Measurements from ENCODE around the gene SAMM50.

The SAMM50 gene

GRCh38 chr22:43955883-43956782 lies 891 bp downstream of the SAMM50 start:
- no peak for TF ChIP-seq ZNF274 (IDR thresholded peaks at IDR 0.05; ENCODE audit: low read depth, low read length)
- peak overlapping the region; percentile 95 for H3K4me3 ChIP-seq (ENCODE audit: low read length)

GRCh38 chr22:43956805-43957463 lies 1.7 kb downstream of the SAMM50 start:
- H3K4me3 ChIP-seq (ENCODE audit: low read length): peak overlapping the region; percentile 95; the same call in 1 of the 2 replicates
- TF ChIP-seq ZNF274 (IDR thresholded peaks at IDR 0.05; ENCODE audit: low read depth, low read length): no peak

- no peak overlapping the region for H3K4me3 ChIP-seq (ENCODE audit: low read length)
- no peak for TF ChIP-seq ZNF274 (IDR thresholded peaks at IDR 0.05; ENCODE audit: low read depth, low read length)
Observed at GRCh38 chr22:43957871-43958270, 2.6 kb downstream of the SAMM50 start.

- no peak for TF ChIP-seq ZNF274 (IDR thresholded peaks at IDR 0.05; ENCODE audit: low read depth, low read length)
- H3K4me3 ChIP-seq (ENCODE audit: low read length): no peak overlapping the region
Observed at GRCh38 chr22:43964314-43964857, 9.1 kb downstream of the SAMM50 start.

GRCh38 chr22:43967069-43967468 lies 11.8 kb downstream of the SAMM50 start:
- no peak overlapping the region for H3K4me3 ChIP-seq (ENCODE audit: low read length)
- no peak for TF ChIP-seq ZNF274 (IDR thresholded peaks at IDR 0.05; ENCODE audit: low read depth, low read length)

- TF ChIP-seq ZNF274 (IDR thresholded peaks at IDR 0.05; ENCODE audit: low read depth, low read length): no peak
- H3K4me3 ChIP-seq (ENCODE audit: low read length): no peak overlapping the region
Observed at GRCh38 chr22:43968614-43969013, 13.4 kb downstream of the SAMM50 start.

GRCh38 chr22:43969021-43969878 lies 14.0 kb downstream of the SAMM50 start:
- TF ChIP-seq ZNF274 (IDR thresholded peaks at IDR 0.05; ENCODE audit: low read depth, low read length): no peak

GRCh38 chr22:43969989-43970755 lies 14.9 kb downstream of the SAMM50 start:
- TF ChIP-seq ZNF274 (IDR thresholded peaks at IDR 0.05; ENCODE audit: low read depth, low read length): no peak
- H3K4me3 ChIP-seq (ENCODE audit: low read length): no peak overlapping the region

More at GRCh38 chr22:43969021-43969878, 14.0 kb downstream of the SAMM50 start:
- no peak overlapping the region for H3K4me3 ChIP-seq (ENCODE audit: low read length)

- no peak for TF ChIP-seq ZNF274 (IDR thresholded peaks at IDR 0.05; ENCODE audit: low read depth, low read length)
- H3K4me3 ChIP-seq (ENCODE audit: low read length): no peak overlapping the region
Observed at GRCh38 chr22:43971112-43971511, 15.9 kb downstream of the SAMM50 start.

GRCh38 chr22:43972931-43973462 lies 17.8 kb downstream of the SAMM50 start:
- no peak for TF ChIP-seq ZNF274 (IDR thresholded peaks at IDR 0.05; ENCODE audit: low read depth, low read length)
- H3K4me3 ChIP-seq (ENCODE audit: low read length): no peak overlapping the region

- H3K4me3 ChIP-seq (ENCODE audit: low read length): no peak overlapping the region
Observed at GRCh38 chr22:43974028-43974545, 18.8 kb downstream of the SAMM50 start.

GRCh38 chr22:43975041-43975440 lies 19.8 kb downstream of the SAMM50 start:
- no peak overlapping the region for H3K4me3 ChIP-seq (ENCODE audit: low read length)
- no peak for TF ChIP-seq ZNF274 (IDR thresholded peaks at IDR 0.05; ENCODE audit: low read depth, low read length)

More at GRCh38 chr22:43974028-43974545, 18.8 kb downstream of the SAMM50 start:
- TF ChIP-seq ZNF274 (IDR thresholded peaks at IDR 0.05; ENCODE audit: low read depth, low read length): no peak
